Caki2 (cell line): ENCODE measurements around the gene LIG4. TPM values are rescaled to one million over a fixed set of nuclear protein-coding genes. Genes with fewer than 3 reads are reported as not detected.

Experiments used
- DNase-seq: peaks from one replicate; pipeline ENCODE4 v3.0.0-alpha.2; 2015; ENCODE audit warnings: low read depth
- in situ Hi-C: cut with HindIII; loops from 2 replicates; pipeline ENCODE4 v1.10.0; 2016; ENCODE audit warnings: low sequenced_read_pairs, low pct_unique_long_range_greater_than_20kb, mixed read lengths
- total RNA-seq: library from RNA; depleted of rRNA; stranded (reverse); fragments of >200 nt; shearing (Covaris generic); gene quantifications from 2 replicates; pipeline ENCODE4 v1.2.3, GENCODE V29; 2014; ENCODE audit warnings: low replicate concordance; rRNA removed

The LIG4 gene
- total RNA-seq, 1 experiment from 2014 or later, result 2.6 TPM

DNA sequence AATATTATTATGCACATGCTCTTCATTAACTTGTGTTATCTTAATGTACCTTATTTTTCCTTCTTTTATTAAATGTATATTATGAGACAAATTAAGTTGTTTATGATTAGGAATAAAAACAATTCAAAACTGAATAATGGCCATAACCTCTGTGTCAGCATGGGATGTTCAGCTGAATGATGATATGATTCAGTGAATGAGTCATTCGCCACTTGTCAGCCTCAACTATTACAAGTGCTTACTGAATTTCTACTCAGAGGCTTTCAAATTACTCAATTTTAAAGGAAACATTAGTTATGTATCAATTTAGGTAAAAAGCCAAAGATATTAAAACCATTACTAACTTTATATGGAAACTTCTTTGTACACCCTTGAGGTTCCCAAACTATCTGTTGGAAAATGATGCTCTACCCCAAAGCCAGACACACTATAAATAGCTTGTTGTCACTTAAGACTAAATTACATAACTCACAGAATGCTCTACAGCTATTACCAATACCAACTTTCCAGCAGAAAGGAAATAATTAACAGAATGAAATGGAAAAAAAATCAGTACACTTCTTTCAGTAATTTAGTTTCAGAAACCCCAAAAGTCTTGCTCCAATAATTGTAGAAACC, 14.4 kb downstream of the LIG4 start:
- in situ Hi-C loops, result no loop called here
- DNase-seq, result no peak

DNA sequence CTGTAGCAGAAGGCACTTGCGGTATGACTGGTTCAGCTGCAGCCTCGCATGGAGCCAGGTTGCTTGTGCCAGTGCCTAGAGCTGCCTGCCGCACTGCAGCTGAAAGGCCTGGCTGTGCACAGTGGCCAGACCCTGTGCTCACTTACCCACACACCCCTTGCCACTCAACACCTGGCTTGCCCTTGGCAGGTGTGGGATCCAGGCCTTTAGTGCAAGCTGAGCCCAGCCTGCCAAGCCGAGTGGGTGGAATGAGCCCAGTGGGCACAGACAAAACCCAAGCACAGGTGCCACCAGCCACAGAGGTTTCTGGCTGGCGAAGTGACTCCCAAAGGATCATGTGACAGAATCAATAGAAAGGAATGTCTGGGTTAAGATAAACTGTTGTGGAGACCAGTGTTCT, 19.5 kb downstream of the LIG4 start:
- no peak for DNase-seq
- in situ Hi-C loops, result no loop called here

- in situ Hi-C loops, result no loop called here
Measured at GRCh38 chr13:108195146-108195545, 20.2 kb downstream of the LIG4 start.

DNA sequence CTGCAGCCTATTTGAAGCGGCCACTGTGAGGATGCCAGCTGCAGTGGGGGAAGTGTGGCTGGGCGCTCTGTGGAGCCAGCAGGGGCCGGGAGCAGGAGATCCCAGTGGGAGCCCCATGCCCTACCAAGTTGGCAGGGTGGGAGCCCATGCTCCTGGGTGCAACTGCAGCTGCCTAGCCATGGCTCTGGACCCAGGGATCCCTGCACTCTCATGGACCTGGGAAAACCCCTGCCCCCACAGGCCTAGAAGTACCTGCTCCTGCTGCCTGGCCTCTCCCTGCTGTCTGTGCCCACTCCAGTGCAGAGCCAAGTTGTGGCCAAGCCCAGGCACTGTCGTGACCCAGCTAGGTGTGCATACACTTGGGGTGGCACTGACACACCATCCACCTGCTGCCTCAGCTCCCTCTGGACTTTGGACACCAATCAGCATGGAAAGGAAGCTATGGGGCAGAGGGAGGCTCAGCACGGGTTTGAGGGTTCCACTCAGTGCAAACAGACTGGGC, 20.9 kb downstream of the LIG4 start:
- in situ Hi-C loops, result no loop called here

More at GRCh38 chr13:108195146-108195545, 20.2 kb downstream of the LIG4 start:
- DNase-seq, result no peak

GRCh38 chr13:108193806-108194205, 21.5 kb downstream of the LIG4 start:
- no peak for DNase-seq
- in situ Hi-C loops, result no loop called here

More for the DNA sequence above, 20.9 kb downstream of the LIG4 start:
- no peak for DNase-seq

DNA sequence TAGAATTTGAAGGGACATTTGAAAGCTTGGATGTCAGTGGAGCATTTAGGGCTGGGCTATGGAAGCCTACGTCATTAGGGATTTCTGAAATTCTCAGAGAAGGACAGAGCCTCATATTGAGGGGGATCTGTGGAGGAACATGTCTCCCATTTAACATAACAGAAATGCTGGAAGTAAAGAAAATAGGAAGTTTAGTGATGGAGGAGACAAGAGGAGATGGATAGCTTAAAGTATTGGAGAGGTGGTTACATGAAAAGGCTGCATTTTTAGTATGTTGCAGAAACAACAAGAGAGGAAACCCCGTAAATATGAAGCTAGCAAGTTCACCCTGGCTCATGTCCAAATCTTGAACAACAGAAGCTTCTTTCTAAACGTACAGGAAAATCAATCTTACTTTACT, 24.4 kb downstream of the LIG4 start:
- in situ Hi-C loops, result no loop called here
- DNase-seq, result no peak

- in situ Hi-C loops, result no loop called here
- no peak for DNase-seq
Measured at GRCh38 chr13:108188260-108188659, 27.1 kb downstream of the LIG4 start.

DNA sequence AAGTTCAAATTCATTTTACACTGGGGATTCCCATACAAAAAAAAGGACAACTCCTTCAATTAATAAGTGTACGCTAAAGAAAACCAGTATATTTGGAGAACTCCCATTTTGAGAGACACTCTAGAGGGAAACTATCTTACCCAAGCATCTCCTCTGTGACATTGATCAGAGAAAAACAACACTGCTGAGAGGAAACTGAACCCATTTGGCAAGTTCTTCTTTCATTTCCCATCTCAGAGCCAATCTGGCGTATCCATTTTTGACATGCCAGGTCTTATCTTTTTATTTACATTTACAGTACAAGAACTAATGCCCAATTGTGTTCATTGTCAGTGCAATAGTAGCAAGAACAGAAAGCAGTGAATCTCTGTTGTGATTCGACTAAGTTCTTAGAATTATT, 30.1 kb downstream of the LIG4 start:
- in situ Hi-C loops, result no loop called here
- DNase-seq, result no peak

GRCh38 chr13:108182652-108183051, 32.7 kb downstream of the LIG4 start:
- in situ Hi-C loops, result no loop called here

GRCh38 chr13:108178078-108178477, 37.3 kb downstream of the LIG4 start:
- in situ Hi-C loops, result no loop called here
- no peak for DNase-seq

More at GRCh38 chr13:108182652-108183051, 32.7 kb downstream of the LIG4 start:
- no peak for DNase-seq

GRCh38 chr13:108176685-108177274, 38.6 kb downstream of the LIG4 start:
- no peak for DNase-seq
- in situ Hi-C loops, result no loop called here

- no peak for DNase-seq
- in situ Hi-C loops, result no loop called here
Measured at GRCh38 chr13:108168929-108169328, 46.4 kb downstream of the LIG4 start.

DNA sequence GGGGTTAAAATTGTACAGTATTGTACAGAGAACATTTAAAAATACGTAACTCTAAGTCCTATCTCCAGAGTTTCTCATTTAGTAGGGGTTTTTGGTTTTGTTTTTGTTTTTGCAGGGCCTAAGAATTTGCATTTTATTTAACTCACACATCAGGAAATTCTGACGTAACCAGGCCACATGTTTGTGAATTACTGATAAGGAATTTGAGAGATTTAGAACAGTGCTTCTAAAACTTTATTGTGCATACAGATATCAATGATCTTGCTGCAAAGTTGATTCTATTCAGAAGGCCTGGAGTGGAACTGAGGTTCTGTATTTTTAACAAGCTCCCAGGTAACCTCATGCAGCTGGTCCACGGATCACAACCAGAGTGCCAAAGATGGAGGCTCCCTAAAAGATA, 49.3 kb downstream of the LIG4 start:
- DNase-seq, result no peak
- in situ Hi-C loops, result no loop called here

GRCh38 chr13:108158746-108159145, 56.6 kb downstream of the LIG4 start:
- in situ Hi-C loops, result no loop called here
- DNase-seq, result no peak

Other genes starting within 250 kb of the LIG4 start
- gene ABHD13, start 2.9 kb upstream of the LIG4 start, total RNA-seq, result 0.78 and 2.6 TPM in 2 replicates
- 0.14 and 9.5 TPM in 2 replicates for gene TNFSF13B, start 54.2 kb upstream of the LIG4 start, total RNA-seq